ENCODE data around the gene RPL26.
"Not testable (repeated sequence)": the region's sequence is repeated elsewhere in the genome, so short reads cannot be mapped to it uniquely, and the experiment has no call there.

Gene RPL26

GRCh38 chr17:8394497-8394896 lies 11.5 kb upstream of the RPL26 start:
- DNase-seq (ENCODE audit: low spot score), result not testable (repeated sequence)

- no peak for DNase-seq (ENCODE audit: low spot score)
Observed at GRCh38 chr17:8393470-8394231, 10.7 kb upstream of the RPL26 start.

- DNase-seq (ENCODE audit: low spot score), result no peak
Observed at GRCh38 chr17:8392674-8393469, 9.9 kb upstream of the RPL26 start.

- no peak for DNase-seq (ENCODE audit: low spot score)
Observed at GRCh38 chr17:8392274-8392673, 9.3 kb upstream of the RPL26 start.

GRCh38 chr17:8391711-8392110 lies 8.7 kb upstream of the RPL26 start:
- no peak for DNase-seq (ENCODE audit: low spot score)

GRCh38 chr17:8387914-8388651 lies 5.1 kb upstream of the RPL26 start:
- DNase-seq (ENCODE audit: low spot score), result no peak

GRCh38 chr17:8386841-8387240 lies 3.8 kb upstream of the RPL26 start:
- no peak for DNase-seq (ENCODE audit: low spot score)

GRCh38 chr17:8384801-8385378 lies 1.9 kb upstream of the RPL26 start:
- DNase-seq (ENCODE audit: low spot score), result peak; percentile 60

- DNase-seq (ENCODE audit: low spot score), result peak; percentile 18
Observed at GRCh38 chr17:8382880-8383142, 182 bp downstream of the RPL26 start.

GRCh38 chr17:8382052-8382879 lies 727 bp downstream of the RPL26 start:
- peak; percentile 22 for DNase-seq (ENCODE audit: low spot score)

GRCh38 chr17:8380049-8380448 lies 2.9 kb downstream of the RPL26 start:
- DNase-seq (ENCODE audit: low spot score), result no peak

GRCh38 chr17:8378117-8378516 lies 4.9 kb downstream of the RPL26 start:
- DNase-seq (ENCODE audit: low spot score), result not testable (repeated sequence)

GRCh38 chr17:8377422-8377821 lies 5.6 kb downstream of the RPL26 start:
- DNase-seq (ENCODE audit: low spot score), result no peak

GRCh38 chr17:8376271-8377067 lies 6.5 kb downstream of the RPL26 start, which contains the start of gene KRABD2:
TSS of gene KRABD2 (minus strand) at chr17:8376704.
- peak; percentile 94 for DNase-seq (ENCODE audit: low spot score)

GRCh38 chr17:8375738-8376259 lies 7.2 kb downstream of the RPL26 start:
- DNase-seq (ENCODE audit: low spot score), result no peak

GRCh38 chr17:8373856-8374255 lies 9.1 kb downstream of the RPL26 start:
- not testable (repeated sequence) for DNase-seq (ENCODE audit: low spot score)

- DNase-seq (ENCODE audit: low spot score), result no peak
Observed at GRCh38 chr17:8372422-8372821, 10.6 kb downstream of the RPL26 start.

GRCh38 chr17:8371786-8372185 lies 11.2 kb downstream of the RPL26 start:
- no peak for DNase-seq (ENCODE audit: low spot score)

GRCh38 chr17:8369944-8370343 lies 13.0 kb downstream of the RPL26 start:
- no peak for DNase-seq (ENCODE audit: low spot score)

GRCh38 chr17:8368193-8368592 lies 14.8 kb downstream of the RPL26 start:
- no peak for DNase-seq (ENCODE audit: low spot score)
